Muscle layer of duodenum (tissue), 2 donors: ENCODE data around the gene ROR1.

ENCODE experiments used
- H3K27ac ChIP-seq: one replicate; pipeline ENCODE4 v1.7.0; 2013; ENCODE audit warnings: mild to moderate bottlenecking, low read length
- H3K27me3 ChIP-seq: one replicate; pipeline ENCODE4 v1.7.0; 2013; ENCODE audit warnings: low read depth, mild to moderate bottlenecking, control low read depth, low read length
- H3K36me3 ChIP-seq, 2 donors: one replicate each; pipeline ENCODE4 v1.7.0; 2013; ENCODE audit warnings: low read length in 2 of 2, control low read depth in 1 of 2, mild to moderate bottlenecking in 1 of 2; ENCODE audit not compliant: insufficient read depth in 2 of 2, control insufficient read depth in 1 of 2
- H3K4me1 ChIP-seq, 2 donors: one replicate each; pipeline ENCODE4 v1.7.0; 2013; ENCODE audit warnings: low read length in 2 of 2, mild to moderate bottlenecking in 2 of 2, control low read depth in 1 of 2, moderate library complexity in 1 of 2; ENCODE audit not compliant: insufficient read depth in 2 of 2, control insufficient read depth in 1 of 2
- H3K4me3 ChIP-seq, 2 donors: one replicate each; pipeline ENCODE4 v1.7.0; 2013; ENCODE audit warnings: low read length in 2 of 2, low read depth in 1 of 2, mild to moderate bottlenecking in 1 of 2
- H3K9me3 ChIP-seq, 2 donors: one replicate each; pipeline ENCODE4 v1.7.0; 2013; ENCODE audit warnings: low read length in 2 of 2, control low read depth in 1 of 2, mild to moderate bottlenecking in 1 of 2; ENCODE audit not compliant: control insufficient read depth in 1 of 2
- donor health status: healthy.

The ROR1 gene

GRCh38 chr1:64077281-64077940 lies 303.6 kb downstream of the ROR1 start:
- H3K27me3 ChIP-seq: no peaks in the 10 kb centered on the region
- H3K9me3 ChIP-seq: no peaks in the 10 kb centered on the region
- H3K27ac ChIP-seq: no peak overlapping the region
- no peak overlapping the region for H3K4me3 ChIP-seq
- no peaks in the 10 kb centered on the region for H3K36me3 ChIP-seq
- H3K4me1 ChIP-seq: peaks cover 0 to 5% of the 10 kb centered on the region in 2 donors

GRCh38 chr1:64080941-64081562 lies 307.2 kb downstream of the ROR1 start:
- Histone ChIP-seq H3K27me3 (no peaks in the 10 kb centered on the region), H3K4me3 (no peak overlapping the region), H3K27ac (no peak overlapping the region), H3K9me3 (no peaks in the 10 kb centered on the region), H3K4me1 (peaks cover 0 to 10% of the 10 kb centered on the region in 2 donors), H3K36me3 (no peaks in the 10 kb centered on the region)

GRCh38 chr1:64082459-64082858 lies 308.6 kb downstream of the ROR1 start:
- H3K4me3 ChIP-seq: no peak overlapping the region
- H3K36me3 ChIP-seq: no peaks in the 10 kb centered on the region

GRCh38 chr1:64084451-64084850 lies 310.6 kb downstream of the ROR1 start:
- Histone ChIP-seq H3K4me3 (no peak overlapping the region), H3K36me3 (no peaks in the 10 kb centered on the region), H3K27me3 (no peaks in the 10 kb centered on the region), H3K4me1 (peaks cover 0 to 10% of the 10 kb centered on the region in 2 donors), H3K27ac (no peak overlapping the region), H3K9me3 (no peaks in the 10 kb centered on the region)

More at GRCh38 chr1:64082459-64082858, 308.6 kb downstream of the ROR1 start:
- H3K4me1 ChIP-seq: peaks cover 0 to 10% of the 10 kb centered on the region in 2 donors
- H3K9me3 ChIP-seq: no peaks in the 10 kb centered on the region
- H3K27me3 ChIP-seq: no peaks in the 10 kb centered on the region
- H3K27ac ChIP-seq: no peak overlapping the region

- Histone ChIP-seq H3K4me1 (peaks cover 0 to 16% of the 10 kb centered on the region in 2 donors), H3K36me3 (no peaks in the 10 kb centered on the region), H3K27ac (no peak overlapping the region), H3K4me3 (no peak overlapping the region), H3K27me3 (no peaks in the 10 kb centered on the region), H3K9me3 (no peaks in the 10 kb centered on the region)
These were observed 314.0 kb downstream of the ROR1 start for GRCh38 chr1:64087768-64088167.

GRCh38 chr1:64090436-64090835 lies 316.6 kb downstream of the ROR1 start:
- Histone ChIP-seq H3K27ac (no peak overlapping the region), H3K4me1 (peaks cover 0 to 25% of the 10 kb centered on the region in 2 donors), H3K9me3 (no peaks in the 10 kb centered on the region), H3K36me3 (no peaks in the 10 kb centered on the region), H3K4me3 (no peak overlapping the region), H3K27me3 (no peaks in the 10 kb centered on the region)

- no peaks in the 10 kb centered on the region for H3K36me3 ChIP-seq
- H3K4me1 ChIP-seq: peaks cover 0 to 25% of the 10 kb centered on the region in 2 donors
- peak overlapping the region; percentile 27 for H3K27ac ChIP-seq
- no peak overlapping the region for H3K4me3 ChIP-seq
- H3K9me3 ChIP-seq: no peaks in the 10 kb centered on the region
- H3K27me3 ChIP-seq: no peaks in the 10 kb centered on the region
These were observed 319.1 kb downstream of the ROR1 start for GRCh38 chr1:64092851-64093371.

DNA sequence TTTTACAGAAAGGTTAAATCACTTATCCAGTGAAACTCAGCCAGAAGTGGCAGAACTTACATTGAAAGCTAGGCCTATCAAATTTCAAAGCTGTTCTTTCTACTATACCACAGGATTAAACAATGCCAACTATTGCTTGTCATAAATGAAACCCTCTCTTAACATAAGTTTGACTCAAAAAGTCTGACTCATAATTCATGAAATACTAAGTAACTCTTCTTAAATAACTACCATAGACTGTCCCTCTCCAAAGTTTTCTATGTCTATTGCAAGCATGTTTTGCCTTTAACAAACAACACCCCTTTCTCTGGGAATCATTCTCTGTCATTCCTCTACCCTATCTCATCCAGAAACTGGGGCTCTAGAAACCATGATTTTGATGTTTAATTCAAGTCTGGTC lies 320.1 kb downstream of the ROR1 start:
- H3K36me3 ChIP-seq: no peaks in the 10 kb centered on the region
- no peaks in the 10 kb centered on the region for H3K27me3 ChIP-seq
- H3K4me1 ChIP-seq: peaks cover 0 to 25% of the 10 kb centered on the region in 2 donors
- H3K27ac ChIP-seq: peak overlapping the region; percentile 27
- H3K9me3 ChIP-seq: no peaks in the 10 kb centered on the region
- H3K4me3 ChIP-seq: no peak overlapping the region

GRCh38 chr1:64095832-64096231 lies 322.0 kb downstream of the ROR1 start:
- Histone ChIP-seq H3K36me3 (no peaks in the 10 kb centered on the region), H3K4me3 (no peak overlapping the region), H3K9me3 (no peaks in the 10 kb centered on the region), H3K27me3 (no peaks in the 10 kb centered on the region), H3K4me1 (peaks cover 0 to 25% of the 10 kb centered on the region in 2 donors), H3K27ac (no peak overlapping the region)

- H3K4me1 ChIP-seq: peaks cover 0 to 19% of the 10 kb centered on the region in 2 donors
- H3K36me3 ChIP-seq: no peaks in the 10 kb centered on the region
- H3K4me3 ChIP-seq: no peak overlapping the region
- H3K27ac ChIP-seq: no peak overlapping the region
- no peaks in the 10 kb centered on the region for H3K9me3 ChIP-seq
- H3K27me3 ChIP-seq: no peaks in the 10 kb centered on the region
These were observed 324.0 kb downstream of the ROR1 start for GRCh38 chr1:64097859-64098258.

- Histone ChIP-seq H3K36me3 (no peaks in the 10 kb centered on the region), H3K27me3 (no peaks in the 10 kb centered on the region), H3K27ac (no peak overlapping the region), H3K9me3 (no peaks in the 10 kb centered on the region), H3K4me1 (peaks cover 0 to 14% of the 10 kb centered on the region in 2 donors), H3K4me3 (no peak overlapping the region)
These were observed 324.6 kb downstream of the ROR1 start for GRCh38 chr1:64098436-64098835.
